K562 (cell line): ENCODE data around the gene HINT3. TPM values are rescaled to one million over a fixed set of nuclear protein-coding genes. Genes with fewer than 3 reads are reported as not detected.

ENCODE experiments used
- FIP1L1 ChIP-seq: fragments of 200-400 bp; formaldehyde crosslinking; IDR thresholded peaks from 2 replicates; pipeline ENCODE4 v1.6.1; 2018; ENCODE audit warnings: mild to moderate bottlenecking, low read depth, low read length; ENCODE audit not compliant: poor library complexity, severe bottlenecking
- ZNF766 ChIP-seq: fragments of 200-800 bp; sonication (Bioruptor generic); conservative IDR thresholded peaks from 2 replicates; pipeline ENCODE4 v1.6.1; 2016; ENCODE audit warnings: missing genetic modification characterization, missing compliant biosample characterization
- polyA plus RNA-seq, 8 experiments: library from polyadenylated mRNA; depleted of rRNA in 4 of 8; stranded (reverse) in 5 of 8; unstranded in 3 of 8; fragments of >200 nt; fragmentation: Nextera tagmentation in 2 of 8; fragmentation: Illumina TruSeq in 1 of 8; extraction: Ambion mirVana in 2 of 8; extraction: Trizol in 1 of 8; gene quantifications; 2 replicates each; pipeline versions ENCODE4 v1.2.1 to v1.2.3, GENCODE V29; 2011 to 2014; ENCODE audit warnings: inconsistent platforms in 1 of 8, missing spikeins in 1 of 8
- total RNA-seq, 7 experiments: library from RNA; depleted of rRNA in 6 of 7; stranded (reverse); fragments of >200 nt in 6 of 7; fragmentation: Illumina TruSeq in 2 of 7; extraction: Trizol in 2 of 7; gene quantifications; 2 replicates each; pipeline versions ENCODE4 v1.2.1 to v1.2.3, GENCODE V29; 2011 to 2021; ENCODE audit warnings: low replicate concordance in 1 of 7
- TF ChIP-seq, protein P1 (sequence below), 2 experiments: fragments of 450-650 bp; formaldehyde crosslinking in 1 of 2; IDR thresholded peaks; 2 replicates each; pipeline versions ENCODE4 v1.4.0 to v1.6.1; 2014 to 2020; ENCODE audit warnings: mild to moderate bottlenecking in 2 of 2, borderline replicate concordance in 1 of 2, low read depth in 1 of 2
- TF ChIP-seq, protein P2 (sequence below): fragments of 150-350 bp; conservative IDR thresholded peaks from 2 replicates; pipeline ENCODE4 v1.6.1; 2014; ENCODE audit warnings: low read length
- TF ChIP-seq, protein P3 (sequence below): fragments of 450-650 bp; IDR thresholded peaks from 2 replicates; pipeline ENCODE4 v1.6.1; 2016; ENCODE audit warnings: antibody characterized with exemption
- TF ChIP-seq, protein P4 (sequence below): fragments of 250-450 bp; sonication (Bioruptor Pico); IDR thresholded peaks from 2 replicates; pipeline ENCODE4 v1.5.0; 2021; ENCODE audit warnings: mild to moderate bottlenecking, moderate library complexity
- TF ChIP-seq, protein P5 (sequence below): fragments of 250-450 bp; sonication (Bioruptor Pico); IDR thresholded peaks from 2 replicates; pipeline ENCODE4 v1.8.0; 2022; ENCODE audit warnings: moderate library complexity, mild to moderate bottlenecking, inconsistent platforms

HINT3 gene
- total and polyA plus RNA-seq, 9 of the 15 experiments (the other 6 are each of a cell fraction or from before 2014, with no cell fraction given), result 1.4 to 16.6 (median 10.8) TPM

DNA sequence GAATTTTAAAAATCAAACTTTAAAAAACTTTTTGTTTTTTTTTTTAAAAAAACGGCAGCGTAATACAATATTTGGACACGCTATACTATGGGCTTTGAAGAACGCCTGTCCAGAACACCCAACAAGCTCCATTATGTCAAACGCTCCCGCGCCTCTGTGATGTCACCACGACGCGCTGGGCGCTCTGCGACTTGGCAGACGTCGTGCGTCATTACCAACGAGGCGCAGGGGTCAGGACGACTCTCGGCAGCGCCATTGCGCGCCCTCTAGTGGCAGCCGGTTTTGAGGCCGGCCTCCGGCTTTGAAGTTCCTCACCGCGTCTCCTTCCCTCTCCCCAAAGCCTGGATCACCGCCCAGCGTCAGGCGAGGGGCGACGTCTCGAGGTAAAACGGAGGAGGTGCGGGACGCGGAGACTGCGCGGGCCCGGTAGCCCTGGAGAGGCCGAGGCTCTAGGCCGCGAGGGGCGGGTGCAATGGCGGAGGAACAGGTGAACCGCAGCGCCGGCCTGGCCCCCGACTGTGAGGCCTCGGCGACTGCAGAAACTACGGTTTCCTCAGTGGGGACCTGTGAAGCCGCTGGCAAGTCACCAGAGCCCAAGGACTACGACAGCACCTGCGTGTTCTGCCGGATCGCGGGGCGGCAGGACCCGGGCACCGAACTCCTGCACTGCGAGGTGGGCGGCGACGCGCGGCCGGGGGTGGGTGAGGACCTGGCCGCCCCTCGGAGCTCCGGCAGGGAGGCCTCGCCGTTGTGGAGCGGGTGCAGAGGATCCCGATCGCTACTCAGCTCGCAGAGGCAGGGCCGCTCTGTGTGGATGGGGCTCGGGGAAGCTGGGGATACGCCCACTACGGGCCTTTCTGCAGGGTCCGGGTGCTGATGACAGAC is at the start of gene HINT3 (continued):
- TF ChIP-seq, protein P1, sequence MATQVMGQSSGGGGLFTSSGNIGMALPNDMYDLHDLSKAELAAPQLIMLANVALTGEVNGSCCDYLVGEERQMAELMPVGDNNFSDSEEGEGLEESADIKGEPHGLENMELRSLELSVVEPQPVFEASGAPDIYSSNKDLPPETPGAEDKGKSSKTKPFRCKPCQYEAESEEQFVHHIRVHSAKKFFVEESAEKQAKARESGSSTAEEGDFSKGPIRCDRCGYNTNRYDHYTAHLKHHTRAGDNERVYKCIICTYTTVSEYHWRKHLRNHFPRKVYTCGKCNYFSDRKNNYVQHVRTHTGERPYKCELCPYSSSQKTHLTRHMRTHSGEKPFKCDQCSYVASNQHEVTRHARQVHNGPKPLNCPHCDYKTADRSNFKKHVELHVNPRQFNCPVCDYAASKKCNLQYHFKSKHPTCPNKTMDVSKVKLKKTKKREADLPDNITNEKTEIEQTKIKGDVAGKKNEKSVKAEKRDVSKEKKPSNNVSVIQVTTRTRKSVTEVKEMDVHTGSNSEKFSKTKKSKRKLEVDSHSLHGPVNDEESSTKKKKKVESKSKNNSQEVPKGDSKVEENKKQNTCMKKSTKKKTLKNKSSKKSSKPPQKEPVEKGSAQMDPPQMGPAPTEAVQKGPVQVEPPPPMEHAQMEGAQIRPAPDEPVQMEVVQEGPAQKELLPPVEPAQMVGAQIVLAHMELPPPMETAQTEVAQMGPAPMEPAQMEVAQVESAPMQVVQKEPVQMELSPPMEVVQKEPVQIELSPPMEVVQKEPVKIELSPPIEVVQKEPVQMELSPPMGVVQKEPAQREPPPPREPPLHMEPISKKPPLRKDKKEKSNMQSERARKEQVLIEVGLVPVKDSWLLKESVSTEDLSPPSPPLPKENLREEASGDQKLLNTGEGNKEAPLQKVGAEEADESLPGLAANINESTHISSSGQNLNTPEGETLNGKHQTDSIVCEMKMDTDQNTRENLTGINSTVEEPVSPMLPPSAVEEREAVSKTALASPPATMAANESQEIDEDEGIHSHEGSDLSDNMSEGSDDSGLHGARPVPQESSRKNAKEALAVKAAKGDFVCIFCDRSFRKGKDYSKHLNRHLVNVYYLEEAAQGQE (IDR thresholded peaks at IDR 0.05; ENCODE audit: borderline replicate concordance), result peak; percentile 96
- TF ChIP-seq, protein P1 (CRISPR knock-in tag; IDR thresholded peaks at IDR 0.05; ENCODE audit: low read depth), result peak; percentile 66; the same call in 1 of the 2 replicates
- TF ChIP-seq, protein P2, sequence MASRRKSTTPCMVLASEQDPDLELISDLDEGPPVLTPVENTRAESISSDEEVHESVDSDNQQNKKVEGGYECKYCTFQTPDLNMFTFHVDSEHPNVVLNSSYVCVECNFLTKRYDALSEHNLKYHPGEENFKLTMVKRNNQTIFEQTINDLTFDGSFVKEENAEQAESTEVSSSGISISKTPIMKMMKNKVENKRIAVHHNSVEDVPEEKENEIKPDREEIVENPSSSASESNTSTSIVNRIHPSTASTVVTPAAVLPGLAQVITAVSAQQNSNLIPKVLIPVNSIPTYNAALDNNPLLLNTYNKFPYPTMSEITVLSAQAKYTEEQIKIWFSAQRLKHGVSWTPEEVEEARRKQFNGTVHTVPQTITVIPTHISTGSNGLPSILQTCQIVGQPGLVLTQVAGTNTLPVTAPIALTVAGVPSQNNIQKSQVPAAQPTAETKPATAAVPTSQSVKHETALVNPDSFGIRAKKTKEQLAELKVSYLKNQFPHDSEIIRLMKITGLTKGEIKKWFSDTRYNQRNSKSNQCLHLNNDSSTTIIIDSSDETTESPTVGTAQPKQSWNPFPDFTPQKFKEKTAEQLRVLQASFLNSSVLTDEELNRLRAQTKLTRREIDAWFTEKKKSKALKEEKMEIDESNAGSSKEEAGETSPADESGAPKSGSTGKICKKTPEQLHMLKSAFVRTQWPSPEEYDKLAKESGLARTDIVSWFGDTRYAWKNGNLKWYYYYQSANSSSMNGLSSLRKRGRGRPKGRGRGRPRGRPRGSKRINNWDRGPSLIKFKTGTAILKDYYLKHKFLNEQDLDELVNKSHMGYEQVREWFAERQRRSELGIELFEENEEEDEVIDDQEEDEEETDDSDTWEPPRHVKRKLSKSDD, result peak; percentile 76; the same call in 1 of the 2 replicates
- TF ChIP-seq, protein P3, sequence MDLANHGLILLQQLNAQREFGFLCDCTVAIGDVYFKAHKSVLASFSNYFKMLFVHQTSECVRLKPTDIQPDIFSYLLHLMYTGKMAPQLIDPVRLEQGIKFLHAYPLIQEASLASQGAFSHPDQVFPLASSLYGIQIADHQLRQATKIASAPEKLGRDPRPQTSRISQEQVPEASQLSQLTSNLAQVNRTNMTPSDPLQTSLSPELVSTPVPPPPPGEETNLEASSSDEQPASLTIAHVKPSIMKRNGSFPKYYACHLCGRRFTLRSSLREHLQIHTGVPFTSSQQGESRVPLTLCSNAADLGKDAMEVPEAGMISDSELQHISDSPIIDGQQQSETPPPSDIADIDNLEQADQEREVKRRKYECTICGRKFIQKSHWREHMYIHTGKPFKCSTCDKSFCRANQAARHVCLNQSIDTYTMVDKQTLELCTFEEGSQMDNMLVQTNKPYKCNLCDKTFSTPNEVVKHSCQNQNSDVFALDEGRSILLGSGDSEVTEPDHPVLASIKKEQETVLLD, result peak; percentile 97
- TF ChIP-seq, protein P4, sequence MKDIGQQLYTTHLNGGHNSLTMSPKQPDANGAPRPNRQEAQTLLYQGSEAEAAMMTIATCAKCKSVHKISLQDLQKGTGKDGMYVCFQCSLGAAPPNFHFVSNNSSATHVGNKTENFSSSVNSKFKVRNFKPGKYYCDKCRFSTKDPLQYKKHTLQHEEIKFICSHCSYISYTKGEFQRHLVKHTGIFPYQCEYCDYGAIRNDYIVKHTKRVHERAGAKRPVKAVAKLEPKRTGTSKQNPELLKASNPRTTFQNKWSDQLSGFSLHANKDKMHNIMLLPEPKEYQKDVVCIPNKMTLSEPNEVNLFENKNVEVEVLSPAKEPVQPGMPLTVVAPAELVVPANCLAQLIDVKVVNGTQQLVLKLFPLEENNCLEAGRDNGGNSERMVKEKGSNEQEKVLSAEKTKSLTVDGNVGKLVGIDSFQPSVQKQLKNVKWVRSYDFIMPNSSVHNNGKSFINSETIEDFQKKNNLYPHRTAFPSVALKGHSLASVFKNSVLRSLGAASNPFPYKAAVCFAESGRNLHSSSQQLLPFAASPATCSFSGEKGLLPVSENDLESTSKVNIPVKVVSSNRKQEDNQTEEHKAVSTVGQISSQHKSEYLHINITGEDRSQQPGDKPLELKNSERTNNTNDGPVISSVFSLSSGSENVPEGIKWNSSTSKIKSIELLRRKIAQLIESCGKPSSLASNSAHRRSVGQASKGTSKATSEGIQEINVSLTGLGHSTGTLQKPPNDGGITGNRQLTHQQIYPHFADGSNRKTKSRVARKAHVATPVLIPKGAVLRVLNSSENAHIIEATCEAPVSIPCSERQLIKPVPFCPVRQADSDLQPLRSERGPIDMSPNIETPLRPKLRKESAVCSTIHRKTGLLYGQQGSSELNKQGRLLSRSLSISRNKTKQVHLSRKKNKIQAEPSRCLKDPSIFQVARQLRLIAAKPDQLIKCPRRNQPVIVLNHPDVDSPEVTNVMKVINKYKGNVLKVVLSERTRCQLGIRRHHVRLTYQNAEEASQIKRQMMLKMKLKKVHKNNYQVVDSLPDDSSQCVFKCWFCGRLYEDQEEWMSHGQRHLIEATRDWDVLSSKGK (CRISPR knock-in tag), result no peak
- TF ChIP-seq, protein P5, sequence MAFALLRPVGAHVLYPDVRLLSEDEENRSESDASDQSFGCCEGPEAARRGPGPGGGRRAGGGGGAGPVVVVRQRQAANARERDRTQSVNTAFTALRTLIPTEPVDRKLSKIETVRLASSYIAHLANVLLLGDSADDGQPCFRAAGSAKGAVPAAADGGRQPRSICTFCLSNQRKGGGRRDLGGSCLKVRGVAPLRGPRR, result no peak
- TF ChIP-seq FIP1L1 (peak; percentile 93), ZNF766 (CRISPR knock-in tag) (peak; percentile 72)
